Naive thymus-derived CD4-positive, alpha-beta T cell (primary cell): ENCODE results near the gene LYSET. TPM values are rescaled to one million over a fixed set of nuclear protein-coding genes. Genes with fewer than 3 reads are reported as not detected.

ENCODE experiments used
- ATAC-seq: fragments of 150-1000 bp; cut with Tn5 transposase; 2 replicates; pipeline ENCODE4 v1.10.0; 2021; ENCODE audit warnings: mild to moderate bottlenecking, moderate library complexity
- CTCF ChIA-PET: fragments of 350-600 bp; sonication (Branson Sonifier 250); formaldehyde crosslinking; loops from one replicate; lab custom pipeline; 2021; ENCODE audit warnings: antibody characterized with exemption; lab: Charles Lee
- POLR2A ChIA-PET: fragments of 350-600 bp; sonication (Branson Sonifier 250); formaldehyde crosslinking; loops from one replicate; lab custom pipeline; 2021; ENCODE audit warnings: antibody characterized with exemption, inconsistent platforms; lab: Charles Lee
- DNase-seq, 9 donors: peaks; one replicate each; pipeline versions ENCODE4 v3.0.0 to v3.0.0-alpha.2; 2020 to 2022; ENCODE audit warnings: mixed read lengths in 1 of 9
- H3K27ac ChIP-seq: one replicate; pipeline ENCODE4 v1.7.0; 2013; ENCODE audit warnings: mild to moderate bottlenecking, low read depth, low read length, moderate library complexity
- H3K27me3 ChIP-seq, 2 donors: one replicate each; pipeline ENCODE4 v1.7.0; 2013; ENCODE audit warnings: low read length in 2 of 2, mild to moderate bottlenecking in 2 of 2, moderate library complexity in 2 of 2; ENCODE audit not compliant: control insufficient read depth in 2 of 2, insufficient read depth in 2 of 2
- H3K36me3 ChIP-seq, 3 experiments: 1 replicate in 2 of 3; 2 replicates in 1 of 3; pipeline ENCODE4 v1.7.0; 2013; ENCODE audit warnings: low read length in 3 of 3, mild to moderate bottlenecking in 3 of 3, moderate library complexity in 1 of 3; ENCODE audit not compliant: insufficient read depth in 3 of 3, control insufficient read depth in 2 of 3
- H3K4me1 ChIP-seq, 2 donors: one replicate each; pipeline ENCODE4 v1.7.0; 2013; ENCODE audit warnings: low read length in 2 of 2, mild to moderate bottlenecking in 2 of 2, moderate library complexity in 1 of 2; ENCODE audit not compliant: control insufficient read depth in 2 of 2, insufficient read depth in 2 of 2
- H3K4me3 ChIP-seq: 2 replicates; pipeline ENCODE4 v1.7.0; 2013; ENCODE audit warnings: mild to moderate bottlenecking, low read length
- H3K9me3 ChIP-seq, 3 experiments: 1 replicate in 2 of 3; 2 replicates in 1 of 3; pipeline ENCODE4 v1.7.0; 2013; ENCODE audit warnings: low read length in 3 of 3; ENCODE audit not compliant: control insufficient read depth in 2 of 3
- H3K27ac Mint-ChIP-seq, 9 donors: one replicate each; pipeline ENCODE4 v1.8.0; 2020 to 2022; ENCODE audit warnings: mixed read lengths in 9 of 9, mild to moderate bottlenecking in 8 of 9, moderate library complexity in 5 of 9, inconsistent platforms in 2 of 9
- H3K27me3 Mint-ChIP-seq, 5 donors: one replicate each; pipeline ENCODE4 v1.8.0; 2021 to 2022; ENCODE audit warnings: mixed read lengths in 5 of 5, mild to moderate bottlenecking in 1 of 5
- H3K36me3 Mint-ChIP-seq, 5 donors: one replicate each; pipeline ENCODE4 v1.8.0; 2020 to 2022; ENCODE audit warnings: mixed read lengths in 5 of 5, mild to moderate bottlenecking in 3 of 5, inconsistent platforms in 1 of 5
- H3K4me1 Mint-ChIP-seq, 7 donors: one replicate each; pipeline ENCODE4 v1.8.0; 2020 to 2022; ENCODE audit warnings: mixed read lengths in 7 of 7, mild to moderate bottlenecking in 3 of 7, inconsistent platforms in 1 of 7
- H3K4me3 Mint-ChIP-seq, 10 donors: one replicate each; pipeline ENCODE4 v1.8.0; 2020 to 2022; ENCODE audit warnings: mild to moderate bottlenecking in 10 of 10, mixed read lengths in 10 of 10, moderate library complexity in 6 of 10, inconsistent platforms in 2 of 10
- H3K9me3 Mint-ChIP-seq, 11 donors: one replicate each; pipeline ENCODE4 v1.8.0; 2020 to 2022; ENCODE audit warnings: mixed read lengths in 11 of 11, mild to moderate bottlenecking in 4 of 11, inconsistent platforms in 1 of 11, moderate library complexity in 1 of 11
- intact Hi-C, 2 donors: fragments of 100-400 bp; cut with micrococcal nuclease; formaldehyde crosslinking; loops; one replicate each; pipeline ENCODE4 v1.15.1; 2023
- polyA plus RNA-seq, 2 donors: library from polyadenylated mRNA; unstranded; fragments of 300-500 nt; fragmentation: Illumina TruSeq; gene quantifications; one replicate each; pipeline ENCODE4 v1.2.3, GENCODE V29; 2021
- total RNA-seq, 6 experiments: library from RNA in 5 of 6; stranded (reverse) in 5 of 6; gene quantifications; 1 replicate in 5 of 6; 2 replicates in 1 of 6; pipeline ENCODE4 v1.2.3 and lab custom pipeline; 2021 to 2026

The LYSET gene
- total and polyA plus RNA-seq, 7 experiments from 2014 or later = 8.0 to 47.7 (median 23.8) TPM

DNA sequence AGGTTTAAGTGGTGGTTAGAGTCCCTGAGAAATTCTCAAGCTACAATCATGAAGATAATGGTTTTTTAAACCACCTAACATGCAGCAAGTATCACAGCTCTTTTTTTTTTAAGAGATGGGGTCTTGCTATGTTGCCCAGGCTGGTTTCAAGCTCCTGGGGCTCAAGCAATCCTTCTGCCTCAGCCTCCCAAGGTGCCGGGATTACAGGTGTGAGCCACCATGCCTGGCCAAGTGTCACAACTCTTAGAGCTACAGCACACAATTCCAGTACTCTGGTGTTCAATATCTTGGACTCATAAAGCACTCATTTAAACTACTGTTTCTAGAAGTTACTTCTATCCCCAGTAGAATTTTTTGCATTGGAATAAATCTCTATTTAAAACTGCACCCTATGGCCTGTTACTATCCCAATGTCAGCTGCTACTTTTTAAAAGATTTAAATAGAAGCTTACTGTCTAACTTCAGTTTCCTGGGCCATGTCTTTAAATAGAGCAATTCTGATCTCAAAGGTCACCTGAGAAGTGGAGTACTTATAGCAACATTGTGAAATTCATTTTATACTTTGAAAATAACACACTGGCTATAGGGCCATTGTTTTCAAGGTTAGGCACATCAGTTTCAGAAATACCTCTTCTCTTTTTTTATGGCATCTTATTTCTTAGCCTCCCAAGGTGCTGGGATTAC is 10.3 kb downstream of the LYSET start:
- H3K4me3 Mint-ChIP-seq = no peak overlapping the region
- no peaks in the 10 kb centered on the region for H3K27me3 Mint-ChIP-seq
- ATAC-seq = no peak
- Histone ChIP-seq H3K27ac (no peak overlapping the region), H3K4me1 (no peaks in the 10 kb centered on the region), H3K4me3 (no peak overlapping the region), H3K27me3 (no peaks in the 10 kb centered on the region), H3K9me3 (no peaks in the 10 kb centered on the region), H3K36me3 (no peaks in the 10 kb centered on the region)
- peaks cover 0 to 8% (median 3%) of the 10 kb centered on the region in 7 donors for H3K4me1 Mint-ChIP-seq
- no peak for DNase-seq
- intact Hi-C loops = no loop called here
- POLR2A ChIA-PET = interaction anchor here (0.6 to 1.6 kb wide), 3 partner anchors 9 to 65 kb away, joined by 3 to 4 read pairs (median 4); partner anchors contain the start of gene LYSET
- CTCF ChIA-PET = interaction anchor here (0.7 to 1.0 kb wide), 2 partner anchors 10 to 94 kb away, joined by 5 to 6 read pairs; no protein-coding TSS in a partner anchor
- peaks cover 0 to 8% (median 0%) of the 10 kb centered on the region in 5 donors for H3K36me3 Mint-ChIP-seq
- no peaks in the 10 kb centered on the region for H3K9me3 Mint-ChIP-seq
- H3K27ac Mint-ChIP-seq = peak overlapping the region in 1 of 9 donors; percentile 14

DNA sequence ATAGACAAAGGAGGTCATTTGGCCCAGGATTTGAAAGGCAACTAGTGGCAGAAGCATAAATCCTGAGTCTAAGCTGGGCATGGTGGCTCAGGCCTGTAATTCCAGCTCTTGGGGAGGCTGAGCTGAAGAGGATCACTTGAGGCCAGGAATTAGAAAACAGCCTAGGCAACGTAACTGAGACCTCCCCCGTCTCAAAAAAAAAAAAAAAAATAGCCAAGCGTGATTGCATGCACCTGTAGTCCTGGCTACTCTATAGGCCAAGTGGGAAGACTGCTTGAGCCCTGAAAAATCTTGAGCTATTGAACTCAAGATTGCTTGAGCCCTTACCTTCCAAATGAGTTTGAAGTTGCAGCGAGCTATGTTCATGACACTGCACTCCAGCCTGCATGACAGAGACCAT is 13.9 kb downstream of the LYSET start:
- CTCF ChIA-PET = interaction anchor here (0.6 to 1.4 kb wide), 2 partner anchors 8 to 86 kb away, joined by 3 to 6 read pairs; no protein-coding TSS in a partner anchor
- intact Hi-C loops = no loop called here
- H3K27me3 ChIP-seq = no peaks in the 10 kb centered on the region
- no peak overlapping the region for H3K27ac ChIP-seq
- no peak overlapping the region for H3K4me3 Mint-ChIP-seq
- DNase-seq (no peak), ATAC-seq (no peak)
- H3K36me3 Mint-ChIP-seq = peaks cover 0 to 8% (median 0%) of the 10 kb centered on the region in 5 donors
- H3K27ac Mint-ChIP-seq = no peak overlapping the region
- H3K4me1 Mint-ChIP-seq = peaks cover 0 to 19% (median 7%) of the 10 kb centered on the region in 7 donors
- no peak overlapping the region for H3K4me3 ChIP-seq
- no peaks in the 10 kb centered on the region for H3K9me3 ChIP-seq
- H3K9me3 Mint-ChIP-seq = no peaks in the 10 kb centered on the region
- H3K4me1 ChIP-seq = no peaks in the 10 kb centered on the region
- no peaks in the 10 kb centered on the region for H3K36me3 ChIP-seq
- no peaks in the 10 kb centered on the region for H3K27me3 Mint-ChIP-seq
- POLR2A ChIA-PET = no interaction called here

DNA sequence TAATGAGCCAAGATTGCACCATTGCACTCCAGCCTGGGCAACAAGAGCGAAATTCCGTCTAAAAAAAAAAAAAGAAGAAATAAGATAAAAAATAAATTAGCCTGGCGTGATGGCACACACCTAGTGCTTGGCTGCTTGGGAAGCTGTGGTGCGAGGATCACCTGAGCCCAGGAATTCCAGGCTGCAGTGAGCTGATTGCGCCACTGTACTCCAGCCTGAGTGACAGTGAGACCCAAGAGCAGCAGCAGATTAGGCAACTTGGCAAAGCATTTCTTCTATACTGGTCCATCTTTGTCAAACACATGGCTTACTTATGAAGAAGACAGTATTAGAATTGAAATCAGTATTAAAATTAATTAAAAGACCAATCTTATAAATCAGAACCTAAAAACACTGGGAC is 15.4 kb downstream of the LYSET start:
- Mint-ChIP-seq H3K27ac (no peak overlapping the region), H3K4me3 (no peak overlapping the region), H3K4me1 (peaks cover 4 to 32% (median 20%) of the 10 kb centered on the region in 7 donors), H3K36me3 (peaks cover 0 to 8% (median 0%) of the 10 kb centered on the region in 5 donors), H3K27me3 (no peaks in the 10 kb centered on the region), H3K9me3 (no peaks in the 10 kb centered on the region)
- Histone ChIP-seq H3K36me3 (no peaks in the 10 kb centered on the region), H3K4me3 (no peak overlapping the region), H3K27ac (no peak overlapping the region), H3K27me3 (no peaks in the 10 kb centered on the region), H3K4me1 (peaks cover 7 to 9% of the 10 kb centered on the region in 2 donors), H3K9me3 (no peaks in the 10 kb centered on the region)
- DNase-seq = no peak
- CTCF ChIA-PET = no interaction called here
- POLR2A ChIA-PET = no interaction called here
- intact Hi-C loops = loop anchor here in 1 of 2 donors (10.0 kb wide), 1 partner anchor 1096 kb away; the partner anchor contains the start of gene ATXN3
- ATAC-seq = no peak

DNA sequence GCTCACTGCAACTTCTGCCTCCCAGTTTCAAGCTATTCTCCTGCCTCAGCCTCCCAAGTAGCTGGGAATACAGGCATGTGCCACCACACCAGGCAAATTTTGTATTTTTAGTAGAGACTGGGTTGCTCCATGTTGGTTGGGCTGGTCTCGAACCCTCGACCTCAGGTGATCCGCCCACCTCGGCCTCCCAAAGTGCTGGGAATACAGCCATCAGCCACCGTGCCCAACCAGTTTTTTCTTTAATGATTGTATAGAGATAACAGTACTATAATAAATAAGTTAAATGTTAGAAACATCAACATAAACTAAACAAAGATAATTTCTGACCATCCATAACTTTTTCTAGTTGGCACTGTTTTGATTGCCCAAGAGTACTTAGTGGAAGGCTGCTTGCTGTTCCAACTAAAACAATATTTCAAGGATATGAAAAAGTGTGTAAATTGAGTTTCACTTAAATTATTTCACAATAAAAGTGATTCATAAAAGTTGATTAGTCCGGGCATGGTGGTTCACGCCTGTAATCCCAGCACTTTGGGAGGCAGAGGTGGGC is 16.1 kb downstream of the LYSET start:
- peak overlapping the region in 2 of 9 donors; percentile 24 to 45 for H3K27ac Mint-ChIP-seq

DNA sequence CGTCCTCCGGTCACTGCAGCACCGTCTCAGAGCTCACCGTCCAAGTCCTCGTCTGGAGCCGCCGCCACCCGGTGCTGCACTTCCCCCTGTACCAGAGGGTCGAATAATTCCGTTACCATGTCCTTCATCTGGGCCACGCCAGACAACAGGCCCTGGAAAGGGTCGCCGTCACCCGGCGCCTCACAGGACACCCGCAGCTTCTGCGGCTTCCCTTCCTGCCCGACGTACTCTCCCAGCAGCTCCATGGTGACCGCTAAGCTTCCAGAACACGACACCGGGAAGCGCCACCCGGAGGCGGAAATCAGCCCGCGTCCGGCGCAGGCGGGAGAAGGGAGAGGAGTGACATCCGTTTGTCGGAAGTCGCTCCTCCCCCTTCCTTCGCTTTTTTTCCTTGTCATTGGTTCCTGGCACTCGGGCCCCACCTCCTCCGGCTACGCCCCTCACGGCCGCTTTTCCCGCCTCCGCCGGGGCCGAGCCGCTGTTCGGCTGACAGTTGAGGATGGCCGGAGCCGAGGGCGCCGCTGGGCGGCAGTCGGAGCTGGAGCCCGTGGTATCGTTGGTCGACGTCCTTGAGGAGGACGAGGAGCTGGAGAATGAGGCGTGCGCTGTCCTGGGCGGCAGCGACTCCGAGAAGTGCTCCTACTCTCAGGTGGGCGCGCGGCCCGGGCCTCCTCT is 21.8 kb downstream of the LYSET start, which contains the start of the genes GON7 and UBR7:
Gene GON7, minus strand, starts transcription at position 273 of the 675 bp plus-strand sequence. Its CDS starts 28 bp downstream, at position 245.
Gene UBR7, plus strand, starts transcription at position 464 of the 675 bp plus-strand sequence. Its CDS starts 36 bp downstream, at position 500.
- POLR2A ChIA-PET = interaction anchor here (0.6 to 6.9 kb wide), 7 partner anchors 22 to 127 kb away, joined by 3 to 69 read pairs (median 3); partner anchors contain the start of genes LYSET and MOAP1
- Histone ChIP-seq H3K4me3 (peak within 1 kb of the TSS; percentile 81), H3K9me3 (no peaks in the 10 kb centered on the region), H3K27me3 (no peaks in the 10 kb centered on the region), H3K36me3 (peaks cover 0 to 12% (median under 1%) of the 10 kb centered on the region in 3 experiments), H3K4me1 (peaks cover 13 to 22% of the 10 kb centered on the region in 2 donors), H3K27ac (peak within 1 kb of the TSS; percentile 87)
- Mint-ChIP-seq H3K4me1 (peaks cover 22 to 65% (median 50%) of the 10 kb centered on the region in 7 donors), H3K4me3 (peak within 1 kb of the TSS; percentile 75 to 99 (median 94)), H3K27ac (peak within 1 kb of the TSS; percentile 88 to 97 (median 93)), H3K9me3 (no peaks in the 10 kb centered on the region), H3K27me3 (no peaks in the 10 kb centered on the region), H3K36me3 (peaks cover 0 to 7% (median 3%) of the 10 kb centered on the region in 5 donors)
- intact Hi-C loops = loop anchor here (1.0 to 10.0 kb wide), 8 partner anchors 22 to 1102 kb away; partner anchors contain the start of genes BTBD7 (in 2 of the 2), ITPK1 (in 2 of the 2), ATXN3 (in 1 of the 2) and GOLGA5 (in 1 of the 2)
- peak; percentile 99 for ATAC-seq
- DNase-seq = peak; percentile 66 to 91 (median 83)
- CTCF ChIA-PET = interaction anchor here (0.6 to 3.7 kb wide), 5 partner anchors 22 to 93 kb away, joined by 3 to 20 read pairs (median 9); partner anchors contain the start of genes LYSET and MOAP1

More for the DNA sequence above, 16.1 kb downstream of the LYSET start:
- H3K4me1 Mint-ChIP-seq = peaks cover 9 to 38% (median 27%) of the 10 kb centered on the region in 7 donors
- Histone ChIP-seq H3K4me3 (no peak overlapping the region), H3K27me3 (no peaks in the 10 kb centered on the region), H3K27ac (no peak overlapping the region), H3K4me1 (peaks cover 7 to 15% of the 10 kb centered on the region in 2 donors), H3K36me3 (no peaks in the 10 kb centered on the region), H3K9me3 (no peaks in the 10 kb centered on the region)
- peaks cover 0 to 8% (median 0%) of the 10 kb centered on the region in 5 donors for H3K36me3 Mint-ChIP-seq
- POLR2A ChIA-PET = no interaction called here
- intact Hi-C loops = loop anchor here in 1 of 2 donors (10.0 kb wide), 1 partner anchor 1096 kb away; the partner anchor contains the start of gene ATXN3
- CTCF ChIA-PET = no interaction called here
- no peak for ATAC-seq
- H3K9me3 Mint-ChIP-seq = no peaks in the 10 kb centered on the region
- DNase-seq = no peak
- H3K27me3 Mint-ChIP-seq = no peaks in the 10 kb centered on the region
- no peak overlapping the region for H3K4me3 Mint-ChIP-seq
